ENCODE measurements around the gene PTPN22.

GRCh38 chr1:113800487-113800886, 71.0 kb downstream of the PTPN22 start:
- TF ChIP-seq, protein P1, sequence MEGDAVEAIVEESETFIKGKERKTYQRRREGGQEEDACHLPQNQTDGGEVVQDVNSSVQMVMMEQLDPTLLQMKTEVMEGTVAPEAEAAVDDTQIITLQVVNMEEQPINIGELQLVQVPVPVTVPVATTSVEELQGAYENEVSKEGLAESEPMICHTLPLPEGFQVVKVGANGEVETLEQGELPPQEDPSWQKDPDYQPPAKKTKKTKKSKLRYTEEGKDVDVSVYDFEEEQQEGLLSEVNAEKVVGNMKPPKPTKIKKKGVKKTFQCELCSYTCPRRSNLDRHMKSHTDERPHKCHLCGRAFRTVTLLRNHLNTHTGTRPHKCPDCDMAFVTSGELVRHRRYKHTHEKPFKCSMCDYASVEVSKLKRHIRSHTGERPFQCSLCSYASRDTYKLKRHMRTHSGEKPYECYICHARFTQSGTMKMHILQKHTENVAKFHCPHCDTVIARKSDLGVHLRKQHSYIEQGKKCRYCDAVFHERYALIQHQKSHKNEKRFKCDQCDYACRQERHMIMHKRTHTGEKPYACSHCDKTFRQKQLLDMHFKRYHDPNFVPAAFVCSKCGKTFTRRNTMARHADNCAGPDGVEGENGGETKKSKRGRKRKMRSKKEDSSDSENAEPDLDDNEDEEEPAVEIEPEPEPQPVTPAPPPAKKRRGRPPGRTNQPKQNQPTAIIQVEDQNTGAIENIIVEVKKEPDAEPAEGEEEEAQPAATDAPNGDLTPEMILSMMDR (IDR thresholded peaks at IDR 0.05), result no peak
- no peak for TF ChIP-seq POLR2A (IDR thresholded peaks at IDR 0.05)
- TF ChIP-seq POLR2AphosphoS5 (IDR thresholded peaks at IDR 0.05), result no peak
